ENCODE measurements around the gene TMEM200A. TPM values are rescaled to one million over a fixed set of nuclear protein-coding genes. Genes with fewer than 3 reads are reported as not detected.

The TMEM200A gene
- total and polyA plus RNA-seq, 8 donors, result 1.5 to 12.6 (median 3.2) TPM

GRCh38 chr6:130470766-130471165 lies 104.9 kb downstream of the TMEM200A start:
- Histone ChIP-seq H3K27me3 (no peaks in the 10 kb centered on the region), H3K9me3 (peaks cover 0 to 10% of the 10 kb centered on the region in 2 donors), H3K4me3 (no peak overlapping the region), H3K27ac (no peak overlapping the region), H3K36me3 (no peaks in the 10 kb centered on the region), H3K4me1 (no peaks in the 10 kb centered on the region)
- no peak for TF ChIP-seq CTCF (IDR thresholded peaks at IDR 0.05)
- ATAC-seq, result no peak
- no peak for DNase-seq
- intact Hi-C loops (cut with DNase I), result no loop called here

GRCh38 chr6:130473886-130474285 lies 108.1 kb downstream of the TMEM200A start:
- H3K4me3 ChIP-seq, result no peak overlapping the region
- DNase-seq (no peak), ATAC-seq (no peak)
- no peak overlapping the region for H3K27ac ChIP-seq
- peaks cover 0 to 13% of the 10 kb centered on the region in 2 donors for H3K9me3 ChIP-seq
- intact Hi-C loops (cut with DNase I), result no loop called here
- TF ChIP-seq CTCF (IDR thresholded peaks at IDR 0.05), result no peak
- H3K4me1 ChIP-seq, result no peaks in the 10 kb centered on the region
- no peaks in the 10 kb centered on the region for H3K36me3 ChIP-seq
- no peaks in the 10 kb centered on the region for H3K27me3 ChIP-seq

- Histone ChIP-seq H3K4me1 (no peaks in the 10 kb centered on the region), H3K4me3 (no peak overlapping the region), H3K27me3 (no peaks in the 10 kb centered on the region), H3K27ac (no peak overlapping the region), H3K9me3 (no peaks in the 10 kb centered on the region), H3K36me3 (no peaks in the 10 kb centered on the region)
- no peak for TF ChIP-seq CTCF (IDR thresholded peaks at IDR 0.05)
- intact Hi-C loops (cut with DNase I), result no loop called here
- ATAC-seq (no peak), DNase-seq (no peak)
Observed at GRCh38 chr6:130482645-130483390, 117.0 kb downstream of the TMEM200A start.

- no peaks in the 10 kb centered on the region for H3K36me3 ChIP-seq
- H3K4me1 ChIP-seq, result no peaks in the 10 kb centered on the region
- H3K27me3 ChIP-seq, result no peaks in the 10 kb centered on the region
- no peak overlapping the region for H3K4me3 ChIP-seq
- no peak for TF ChIP-seq CTCF (IDR thresholded peaks at IDR 0.05)
- no peaks in the 10 kb centered on the region for H3K9me3 ChIP-seq
- ATAC-seq, result no peak
- DNase-seq, result no peak
- intact Hi-C loops (cut with DNase I), result no loop called here
- no peak overlapping the region for H3K27ac ChIP-seq
Observed at GRCh38 chr6:130485870-130486269, 120.1 kb downstream of the TMEM200A start.

- H3K9me3 ChIP-seq, result peaks cover 0 to under 1% of the 10 kb centered on the region in 2 donors
Observed at GRCh38 chr6:130486417-130486816, 120.6 kb downstream of the TMEM200A start.

More at GRCh38 chr6:130486417-130486816, 120.6 kb downstream of the TMEM200A start:
- no peaks in the 10 kb centered on the region for H3K27me3 ChIP-seq
- H3K36me3 ChIP-seq, result no peaks in the 10 kb centered on the region
- no peak for ATAC-seq
- no peak overlapping the region for H3K4me3 ChIP-seq
- no peak for TF ChIP-seq CTCF (IDR thresholded peaks at IDR 0.05)
- no peaks in the 10 kb centered on the region for H3K4me1 ChIP-seq
- DNase-seq, result no peak
- H3K27ac ChIP-seq, result no peak overlapping the region
- intact Hi-C loops (cut with DNase I), result no loop called here

Measured in left lung (tissue), 10 donors.